IMR-90 (cell line): ENCODE measurements around the gene FGF4. TPM values are rescaled to one million over a fixed set of nuclear protein-coding genes. Genes with fewer than 3 reads are reported as not detected.

ENCODE experiments used
- ATAC-seq: fragments of 200-7000 bp; cut with Tn5 transposase; 2 replicates; pipeline ENCODE4 v1.9.1; 2020; ENCODE audit warnings: low read depth, mild to moderate bottlenecking, moderate library complexity
- BruUV-seq: library from RNA; stranded (reverse); fragments of 400-500 nt; replicated peaks from 2 replicates; lab custom pipeline; 2021; lab: Mats Ljungman, UMichigan
- CTCF ChIA-PET: fragments of 300-600 bp; formaldehyde crosslinking; extraction: SDS; loops from one replicate; lab custom pipeline; 2021; ENCODE audit warnings: antibody characterized with exemption; lab: Yijun Ruan, JAX
- POLR2A ChIA-PET: fragments of 300-600 bp; sonication (Branson Sonifier 250); formaldehyde crosslinking; loops from one replicate; lab custom pipeline; 2022; ENCODE audit warnings: antibody characterized with exemption; ENCODE audit not compliant: unreplicated experiment; lab: Charles Lee
- DNase-seq: peaks from one replicate; pipeline ENCODE4 v3.0.0; 2013
- H2AFZ ChIP-seq: replicated peaks from 2 replicates; pipeline ENCODE3; 2013; ENCODE audit warnings: low read length, mild to moderate bottlenecking; ENCODE audit not compliant: poor library complexity
- H2AK5ac ChIP-seq: 2 replicates; pipeline ENCODE4 v1.6.1; 2013; ENCODE audit warnings: low read depth, low read length, inconsistent platforms
- H2AK9ac ChIP-seq: replicated peaks from 2 replicates; pipeline ENCODE3; 2013; ENCODE audit warnings: mild to moderate bottlenecking, low read depth, low read length, moderate library complexity; ENCODE audit not compliant: poor library complexity
- H2BK120ac ChIP-seq: 2 replicates; pipeline ENCODE4 v1.6.1; 2013; ENCODE audit warnings: low read depth, low read length, inconsistent platforms
- H2BK15ac ChIP-seq: 3 replicates; pipeline ENCODE4 v1.6.1; 2013; ENCODE audit warnings: low read depth, low read length, inconsistent platforms
- H2BK20ac ChIP-seq: 2 replicates; pipeline ENCODE4 v1.6.1; 2013; ENCODE audit warnings: low read depth, mild to moderate bottlenecking, inconsistent platforms, low read length, moderate library complexity
- H2BK5ac ChIP-seq: 2 replicates; pipeline ENCODE4 v1.6.1; 2013; ENCODE audit warnings: mild to moderate bottlenecking, low read depth, low read length, inconsistent platforms; ENCODE audit not compliant: poor library complexity, severe bottlenecking
- H3K14ac ChIP-seq: replicated peaks from 2 replicates; pipeline ENCODE4 v1.6.1; 2013; ENCODE audit warnings: low read depth, low read length, inconsistent platforms
- H3K18ac ChIP-seq: 2 replicates; pipeline ENCODE4 v1.6.1; 2013; ENCODE audit warnings: low read depth, low read length, control low read depth
- H3K23ac ChIP-seq: 2 replicates; pipeline ENCODE4 v1.6.1; 2013; ENCODE audit warnings: low read depth, low read length, inconsistent platforms
- H3K27ac ChIP-seq: 2 replicates; pipeline ENCODE4 v1.5.1; 2013; ENCODE audit warnings: mild to moderate bottlenecking, control low read depth, low read length; ENCODE audit not compliant: insufficient read depth
- H3K27me3 ChIP-seq: 2 replicates; pipeline ENCODE4 v1.6.1; 2013; ENCODE audit warnings: low read length; ENCODE audit not compliant: control insufficient read depth, insufficient read depth
- H3K36me3 ChIP-seq: 2 replicates; pipeline ENCODE4 v1.6.1; 2013; ENCODE audit warnings: low read length, mixed read lengths; ENCODE audit not compliant: control insufficient read depth, insufficient read depth
- H3K4ac ChIP-seq: 2 replicates; pipeline ENCODE4 v1.6.1; 2013; ENCODE audit warnings: low read depth, low read length, inconsistent platforms
- H3K4me1 ChIP-seq: 2 replicates; pipeline ENCODE4 v1.6.1; 2013; ENCODE audit warnings: low read length, mixed read lengths; ENCODE audit not compliant: control insufficient read depth, insufficient read depth
- H3K4me2 ChIP-seq: 2 replicates; pipeline ENCODE4 v1.6.1; 2013; ENCODE audit warnings: low read depth, mild to moderate bottlenecking, control low read depth, low read length, moderate library complexity
- H3K4me3 ChIP-seq: 2 replicates; pipeline ENCODE4 v1.5.1; 2013; ENCODE audit warnings: low read depth, mild to moderate bottlenecking, control low read depth, low read length, moderate library complexity; ENCODE audit not compliant: insufficient read depth
- H3K56ac ChIP-seq: 2 replicates; pipeline ENCODE4 v1.6.1; 2013; ENCODE audit warnings: low read length, inconsistent platforms; ENCODE audit not compliant: insufficient read depth; ENCODE audit errors: extremely low read depth
- H3K79me1 ChIP-seq, 2 experiments: 2 replicates each; pipeline ENCODE4 v1.6.1; 2013; ENCODE audit warnings: low read length in 2 of 2, inconsistent platforms in 1 of 2, low read depth in 1 of 2
- H3K9ac ChIP-seq: 2 replicates; pipeline ENCODE4 v1.6.1; 2013; ENCODE audit warnings: low read depth, low read length, control low read depth
- H3K9me1 ChIP-seq: 2 replicates; pipeline ENCODE4 v1.6.1; 2013; ENCODE audit warnings: low read length, inconsistent platforms; ENCODE audit not compliant: insufficient read depth
- H3K9me3 ChIP-seq: 2 replicates; pipeline ENCODE4 v1.6.1; 2013; ENCODE audit warnings: low read length; ENCODE audit not compliant: control insufficient read depth, insufficient read depth
- H4K20me1 ChIP-seq: 2 replicates; pipeline ENCODE4 v1.6.1; 2013; ENCODE audit warnings: low read length, inconsistent platforms; ENCODE audit not compliant: insufficient read depth
- H4K5ac ChIP-seq: 2 replicates; pipeline ENCODE4 v1.6.1; 2013; ENCODE audit warnings: mild to moderate bottlenecking, low read depth, low read length, control low read depth
- H4K8ac ChIP-seq, 2 experiments: 2 replicates each; pipeline ENCODE4 v1.6.1; 2013; ENCODE audit warnings: low read depth in 2 of 2, low read length in 2 of 2, control low read depth in 1 of 2, inconsistent platforms in 1 of 2
- H4K91ac ChIP-seq: 2 replicates; pipeline ENCODE4 v1.6.1; 2013; ENCODE audit warnings: low read depth, low read length, inconsistent platforms; ENCODE audit not compliant: insufficient read depth
- BHLHE40 ChIP-seq: fragments of 150-350 bp; IDR thresholded peaks from 2 replicates; pipeline ENCODE4 v1.6.1; 2016; ENCODE audit warnings: mild to moderate bottlenecking, low read depth, low read length
- CEBPB ChIP-seq: IDR thresholded peaks from 2 replicates; pipeline ENCODE4 v1.6.1; 2012; ENCODE audit warnings: low read depth, low read length, improper control_type of control experiment
- CHD1 ChIP-seq: IDR thresholded peaks from 2 replicates; pipeline ENCODE4 v1.6.1; 2012; ENCODE audit warnings: low read depth, low read length, improper control_type of control experiment
- CTCF ChIP-seq: conservative IDR thresholded peaks from 2 replicates; pipeline ENCODE4 v1.5.1; 2012; ENCODE audit warnings: mild to moderate bottlenecking, low read depth, low read length, improper control_type of control experiment
- ELK1 ChIP-seq: fragments of 150-350 bp; IDR thresholded peaks from 2 replicates; pipeline ENCODE4 v1.6.1; 2016; ENCODE audit warnings: low read depth, mild to moderate bottlenecking, low read length, moderate library complexity, borderline replicate concordance
- FOS ChIP-seq: fragments of 150-350 bp; IDR thresholded peaks from 2 replicates; pipeline ENCODE4 v1.6.1; 2016; ENCODE audit warnings: low read depth, low read length
- MAFK ChIP-seq: IDR thresholded peaks from 2 replicates; pipeline ENCODE4 v1.6.1; 2012; ENCODE audit warnings: low read depth, low read length, improper control_type of control experiment
- MAZ ChIP-seq: IDR thresholded peaks from 2 replicates; pipeline ENCODE4 v1.6.1; 2012; ENCODE audit warnings: low read depth, mild to moderate bottlenecking, low read length, improper control_type of control experiment, moderate library complexity, borderline replicate concordance
- MXI1 ChIP-seq: IDR thresholded peaks from 2 replicates; pipeline ENCODE4 v1.6.1; 2012; ENCODE audit warnings: low read depth, mild to moderate bottlenecking, low read length, moderate library complexity, borderline replicate concordance
- NFE2L2 ChIP-seq: fragments of 150-350 bp; IDR thresholded peaks from 2 replicates; pipeline ENCODE4 v1.6.1; 2016; ENCODE audit warnings: low read depth, mild to moderate bottlenecking, low read length
- POLR2A ChIP-seq: IDR thresholded peaks from 2 replicates; pipeline ENCODE4 v1.6.1; 2012; ENCODE audit warnings: mild to moderate bottlenecking, low read depth, low read length
- RAD21 ChIP-seq: IDR thresholded peaks from 2 replicates; pipeline ENCODE4 v1.6.1; 2012; ENCODE audit warnings: low read length, improper control_type of control experiment
- RCOR1 ChIP-seq: IDR thresholded peaks from 2 replicates; pipeline ENCODE4 v1.6.1; 2012; ENCODE audit warnings: mild to moderate bottlenecking, low read length, improper control_type of control experiment; ENCODE audit not compliant: insufficient replicate concordance
- RFX5 ChIP-seq: IDR thresholded peaks from 2 replicates; pipeline ENCODE4 v1.8.0; 2012; ENCODE audit warnings: low read depth, mild to moderate bottlenecking, low read length, moderate library complexity
- SMC3 ChIP-seq: fragments of 150-350 bp; IDR thresholded peaks from 2 replicates; pipeline ENCODE4 v1.6.1; 2016; ENCODE audit warnings: low read depth, mild to moderate bottlenecking, antibody characterized with exemption, low read length, moderate library complexity
- USF2 ChIP-seq: fragments of 150-350 bp; IDR thresholded peaks from 2 replicates; pipeline ENCODE4 v1.6.1; 2017; ENCODE audit warnings: mild to moderate bottlenecking, antibody characterized with exemption, low read length, low read depth
- WGBS, 2 experiments: methylation state at CpG; one replicate each; pipeline versions ENCODE4 v1.1.5 to v1.1.7; 2013; ENCODE audit warnings: missing lambda C conversion rate in 2 of 2; ENCODE audit not compliant: insufficient read length in 1 of 2; ENCODE audit errors: extremely low coverage in 2 of 2; 5-methylcytosine and 5-hydroxymethylcytosine counted together
- dilution Hi-C: fragments of 300-500 bp; cut with HindIII; formaldehyde crosslinking; loops from one replicate; pipeline ENCODE4 v1.14.3; 2018; ENCODE audit warnings: low sequenced_read_pairs; ENCODE audit not compliant: unreplicated experiment
- in situ Hi-C: fragments of 300-500 bp; cut with MboI; formaldehyde crosslinking; loops from 3 replicates; pipeline ENCODE4 v1.14.3; 2019; ENCODE audit warnings: low sequenced_read_pairs, inconsistent platforms, mixed read lengths
- intact Hi-C: fragments of 100-400 bp; cut with micrococcal nuclease; formaldehyde crosslinking; loops from 2 replicates; pipeline ENCODE4 v1.10.0; 2022
- polyA plus RNA-seq, 3 experiments: library from polyadenylated mRNA; depleted of rRNA; stranded (reverse); fragments of >200 nt; gene quantifications; 2 replicates each; pipeline ENCODE4 v1.2.3, GENCODE V29; 2012; ENCODE audit warnings: low replicate concordance in 1 of 3
- total RNA-seq: library from RNA; depleted of rRNA; stranded (reverse); fragments of >200 nt; gene quantifications from 2 replicates; pipeline ENCODE4 v1.2.3, GENCODE V29; 2012

The FGF4 gene
- total and polyA plus RNA-seq, 2 of the 4 experiments (the other 2 are of a cell fraction), result not detected

GRCh38 chr11:69730500-69730899 lies 44.6 kb downstream of the FGF4 start:
- in situ Hi-C loops, result no loop called here
- CTCF ChIA-PET, result no interaction called here

More at GRCh38 chr11:69730500-69730899, 44.6 kb downstream of the FGF4 start:
- H2AK9ac ChIP-seq, result no peak overlapping the region
- H4K91ac ChIP-seq, result no peak overlapping the region
- H3K36me3 ChIP-seq, result no peaks in the 10 kb centered on the region
- intact Hi-C loops (no loop called here), dilution Hi-C loops (no loop called here)
- H2AFZ ChIP-seq, result no peak overlapping the region
- POLR2A ChIA-PET, result no interaction called here
- DNase-seq (no peak), ATAC-seq (no peak)
- H3K27ac ChIP-seq, result no peak overlapping the region
- no peak overlapping the region for H2BK120ac ChIP-seq
- H3K9me1 ChIP-seq, result no peaks in the 10 kb centered on the region; the same call in 1 of the 2 replicates
- no peak overlapping the region for H2AK5ac ChIP-seq
- H3K9me3 ChIP-seq, result peaks cover 11% of the 10 kb centered on the region
- TF ChIP-seq NFE2L2 (no peak), CHD1 (no peak), MAFK (no peak), BHLHE40 (no peak), RFX5 (no peak), RAD21 (no peak), CEBPB (no peak), POLR2A (no peak), ELK1 (no peak), RCOR1 (no peak), CTCF (no peak), MXI1 (no peak), SMC3 (no peak), FOS (no peak), USF2 (no peak), MAZ (no peak)
- peaks cover 48% of the 10 kb centered on the region for H3K27me3 ChIP-seq
- no peak overlapping the region for H3K56ac ChIP-seq
- H3K4ac ChIP-seq, result no peak overlapping the region
- H2BK5ac ChIP-seq, result no peak overlapping the region
- H3K4me3 ChIP-seq, result no peak overlapping the region
- WGBS, 2 experiments, result 80% methylated on average over 4 of the region's 8 CpGs; no CpG with 5 or more reads in 1 of the 2 experiments
- no peak overlapping the region for H3K14ac ChIP-seq
- no peak overlapping the region for H2BK20ac ChIP-seq
- no peak overlapping the region for H4K5ac ChIP-seq
- H4K8ac ChIP-seq, result no peak overlapping the region
- no TSS peak for BruUV-seq
- no peaks in the 10 kb centered on the region; the same call in 1 of the 2 replicates for H3K4me1 ChIP-seq
- H3K9ac ChIP-seq, result no peak overlapping the region
- H3K79me1 ChIP-seq, result no peaks in the 10 kb centered on the region
- no peak overlapping the region for H3K18ac ChIP-seq
- H3K23ac ChIP-seq, result no peak overlapping the region
- no peak overlapping the region for H3K4me2 ChIP-seq
- H2BK15ac ChIP-seq, result no peak overlapping the region
- H4K20me1 ChIP-seq, result no peaks in the 10 kb centered on the region
